ENCODE results near the gene ITLN2.
"Not testable (repeated sequence)": the region's sequence is repeated elsewhere in the genome, so short reads cannot be mapped to it uniquely, and the experiment has no call there.

The ITLN2 gene

DNA sequence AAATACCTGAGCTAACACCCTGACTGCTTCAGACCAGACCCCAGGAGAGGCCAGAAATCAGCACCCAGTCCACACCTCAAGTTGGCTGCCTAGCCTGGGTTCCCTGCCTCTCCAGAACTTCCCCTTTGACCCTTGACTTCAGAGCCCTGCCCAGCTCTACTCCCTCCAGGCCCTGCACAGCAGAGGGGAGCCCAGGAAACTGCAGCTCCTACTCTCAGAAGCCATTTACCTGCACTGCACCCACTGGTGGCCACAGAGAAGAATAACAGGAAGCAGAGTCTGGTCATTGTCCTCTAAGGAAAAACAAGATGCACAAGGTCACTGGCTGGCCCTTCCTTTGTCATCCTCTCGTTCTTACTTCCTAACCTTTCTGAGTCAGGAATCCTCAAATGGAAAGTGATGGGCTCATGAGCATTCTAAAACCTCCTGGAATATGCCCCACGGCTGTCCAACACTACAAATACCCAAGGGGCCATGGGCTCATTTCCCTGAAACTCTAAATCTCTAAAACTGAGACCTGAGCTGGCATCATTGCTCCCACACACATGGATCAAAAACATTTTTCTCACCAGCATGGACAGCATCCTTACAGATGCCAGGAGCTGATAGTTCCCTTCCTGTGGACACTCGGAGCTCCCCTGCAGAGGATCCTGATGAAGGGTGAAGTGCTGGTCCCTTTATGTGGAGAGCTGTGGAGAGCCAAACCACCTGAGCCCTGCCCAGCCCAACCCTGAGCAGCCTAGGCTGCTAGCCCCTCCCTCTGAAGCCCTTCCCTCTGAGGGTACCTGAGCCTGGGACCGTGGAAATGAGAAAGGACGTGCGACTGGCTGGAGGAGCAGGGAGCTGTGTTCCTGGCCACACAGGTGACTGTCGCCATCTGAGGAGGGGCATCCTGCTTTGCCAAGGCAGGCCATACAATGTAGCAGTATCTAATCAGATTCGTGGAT lies at the start of gene ITLN2:
TSS of gene ITLN2 (minus strand) at position 652 of the 947 bp plus-strand sequence. CDS start at position 584, 68 bp downstream.
- peak; percentile 68 for DNase-seq (ENCODE audit: low spot score)

DNA sequence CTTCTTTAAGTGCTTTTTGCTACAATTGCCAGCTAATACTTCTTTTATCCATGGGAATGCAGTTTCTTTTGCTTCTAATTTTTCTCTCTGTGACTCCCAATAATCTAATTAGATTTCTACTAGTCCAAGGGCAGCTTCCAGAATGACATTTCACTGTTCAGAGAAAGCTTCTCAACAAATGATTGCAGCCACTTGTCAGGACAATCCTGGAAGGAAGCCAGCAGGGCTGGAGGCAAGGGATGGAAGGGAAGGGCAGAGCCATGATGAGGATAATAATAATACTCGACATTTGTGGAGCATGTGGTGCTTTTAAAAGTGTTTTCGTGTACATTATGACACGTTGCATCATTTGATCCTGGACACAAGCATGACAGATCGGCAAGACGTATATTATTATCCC lies 46.9 kb upstream of the ITLN2 start:
- DNase-seq (ENCODE audit: low spot score): no peak

- no peak for DNase-seq (ENCODE audit: low spot score)
Observed at GRCh38 chr1:161000736-161001480, 46.3 kb upstream of the ITLN2 start.

- DNase-seq (ENCODE audit: low spot score): no peak
Observed at GRCh38 chr1:160999376-160999775, 44.8 kb upstream of the ITLN2 start.

DNA sequence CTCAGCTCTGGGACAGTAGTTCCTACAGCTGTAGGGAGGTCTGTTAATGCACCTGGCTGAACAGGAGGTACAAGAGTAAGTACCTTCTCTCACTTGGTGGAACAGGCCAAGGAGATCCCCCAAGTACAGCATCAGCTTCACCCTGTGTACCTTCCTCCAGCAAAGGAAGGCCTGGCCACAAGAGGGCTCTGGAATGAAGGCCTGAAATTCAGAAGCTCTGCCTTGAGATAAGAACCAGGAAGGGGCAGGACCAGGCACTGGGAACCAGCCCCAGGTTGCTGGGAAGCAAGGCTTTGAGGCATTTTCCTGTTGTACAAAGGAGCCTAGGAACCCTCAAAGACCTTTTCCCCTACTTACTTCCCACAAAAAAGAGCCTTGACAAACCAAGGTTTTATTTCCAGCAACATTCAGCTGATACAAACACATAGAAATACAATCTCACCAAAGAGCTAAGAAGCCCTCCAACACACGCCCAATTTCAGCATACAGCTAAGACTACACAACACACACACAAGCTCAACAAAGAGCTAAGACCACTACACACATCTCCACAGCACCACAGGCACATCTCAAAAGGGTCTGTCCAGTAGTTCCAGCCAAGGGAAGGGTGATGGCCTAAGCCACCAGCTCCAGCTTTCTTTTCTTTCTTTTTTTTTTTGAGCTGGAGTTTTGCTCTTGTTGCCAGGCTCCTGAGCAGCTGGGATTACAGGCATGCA lies 42.9 kb upstream of the ITLN2 start:
- DNase-seq (ENCODE audit: low spot score): peak; percentile 38

DNA sequence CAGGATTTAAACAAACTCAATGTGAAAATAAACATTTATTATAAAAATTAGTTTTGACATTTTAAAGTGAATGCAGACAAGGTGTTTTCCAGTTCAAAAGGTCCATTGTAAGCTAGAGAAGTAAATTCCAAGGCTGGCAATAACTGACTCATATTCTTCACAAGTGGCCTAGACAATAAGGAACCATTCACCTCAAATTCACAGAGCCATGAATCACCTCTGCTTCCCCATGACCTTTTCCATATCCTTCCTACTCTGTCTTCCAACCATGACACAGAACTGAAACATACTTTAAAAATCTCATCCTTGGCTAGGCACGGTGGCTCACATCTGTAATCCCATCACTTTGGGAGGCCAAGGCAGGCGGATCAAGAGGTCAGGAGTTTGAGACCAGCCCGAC lies 41.6 kb upstream of the ITLN2 start:
- DNase-seq (ENCODE audit: low spot score): peak; percentile 32

- DNase-seq (ENCODE audit: low spot score): peak; percentile 48
Observed at GRCh38 chr1:160993544-160994193, 39.1 kb upstream of the ITLN2 start.

DNA sequence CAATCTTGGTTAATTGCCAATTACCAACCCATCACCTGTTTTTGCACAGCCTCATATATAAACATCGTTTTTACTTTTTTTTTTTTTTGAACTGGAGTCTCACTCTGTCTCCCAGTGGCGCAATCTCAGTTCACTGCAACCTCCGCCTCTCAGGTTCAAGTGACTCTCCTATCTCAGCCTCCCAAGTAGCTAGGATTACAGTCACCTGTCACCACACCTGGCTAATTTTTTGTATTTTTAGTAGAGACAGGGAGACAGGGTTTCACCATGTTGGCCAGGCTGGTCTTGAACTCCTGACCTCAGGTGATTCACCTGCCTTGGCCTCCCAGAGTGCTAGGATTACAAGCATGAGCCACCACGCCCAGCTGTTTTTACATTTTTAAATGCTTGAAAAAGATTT lies 37.4 kb upstream of the ITLN2 start:
- not testable (repeated sequence) for DNase-seq (ENCODE audit: low spot score)

DNA sequence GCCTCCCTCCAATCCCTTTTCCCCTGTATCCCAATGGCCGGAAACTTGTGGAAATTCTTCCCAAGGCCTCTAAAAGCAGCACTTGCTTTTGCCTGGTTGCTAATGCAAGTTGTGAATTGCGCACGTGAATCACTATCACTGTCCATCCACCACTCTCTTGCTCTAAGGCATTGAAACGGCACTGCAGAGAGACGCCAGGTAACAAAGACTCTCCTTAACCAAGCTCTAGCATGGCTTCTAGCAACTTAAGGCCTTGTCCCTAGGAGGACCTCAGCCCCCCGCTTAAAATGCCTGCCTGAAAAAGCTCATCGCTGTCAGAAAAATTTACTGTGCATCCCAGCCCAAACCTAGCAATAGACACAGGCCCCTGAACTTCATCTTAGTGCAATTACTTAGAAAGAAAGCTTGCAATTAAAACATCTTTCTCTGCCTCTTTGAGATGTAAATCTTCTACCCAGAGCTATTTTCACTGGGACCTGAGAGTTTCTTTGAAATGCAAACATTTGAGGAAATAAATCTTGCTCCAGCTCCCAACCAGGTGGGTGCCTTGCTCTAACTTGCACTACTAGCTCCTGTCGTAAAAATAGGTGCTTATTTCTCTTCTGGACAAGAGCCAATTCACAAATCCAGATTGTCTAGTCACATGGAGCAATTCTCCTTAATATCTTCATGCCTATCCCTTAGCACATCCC lies 32.9 kb upstream of the ITLN2 start:
- DNase-seq (ENCODE audit: low spot score): no peak

GRCh38 chr1:160985723-160986122 lies 31.1 kb upstream of the ITLN2 start:
- DNase-seq (ENCODE audit: low spot score): no peak

- DNase-seq (ENCODE audit: low spot score): no peak
Observed at GRCh38 chr1:160981584-160982411, 27.2 kb upstream of the ITLN2 start.

DNA sequence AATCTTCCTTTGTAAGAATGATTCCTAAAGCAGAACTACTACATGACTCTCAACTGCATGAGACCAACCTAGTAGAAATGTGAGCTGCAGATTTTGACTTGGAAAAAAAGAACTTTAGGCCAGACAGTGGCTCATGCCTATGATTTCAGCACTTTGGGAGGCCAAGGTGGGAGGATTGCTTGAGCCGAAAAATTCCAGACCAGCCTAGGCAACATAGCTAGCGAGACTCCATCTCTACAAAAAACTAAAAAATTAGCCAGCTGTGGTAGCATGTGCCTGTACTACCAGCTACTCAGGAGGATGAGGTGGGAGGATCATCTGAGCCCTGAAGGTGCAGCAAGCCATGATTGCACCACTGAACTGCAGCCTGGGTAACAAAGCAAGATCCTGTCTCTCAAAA lies 24.7 kb upstream of the ITLN2 start:
- DNase-seq (ENCODE audit: low spot score): no peak

DNA sequence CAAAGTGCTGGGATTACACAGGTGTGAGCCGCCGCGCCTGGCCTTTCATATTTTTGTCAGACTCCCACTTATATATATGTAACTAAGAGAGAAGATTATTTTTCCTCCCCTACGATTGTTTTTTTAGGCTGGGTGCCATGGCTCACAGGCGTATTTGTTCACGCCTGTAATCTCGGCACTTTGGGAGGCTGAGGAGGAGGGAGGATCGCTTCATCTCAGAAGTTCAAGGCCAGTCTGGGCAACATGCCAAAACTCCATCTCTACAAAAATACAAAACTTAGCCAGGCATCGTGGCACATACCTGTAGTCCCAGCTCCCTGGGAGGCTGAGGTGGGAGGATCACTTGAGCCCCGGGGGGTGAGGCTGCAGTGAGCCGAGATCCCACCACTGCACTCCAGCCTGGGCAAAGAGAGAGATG lies 23.9 kb upstream of the ITLN2 start:
- DNase-seq (ENCODE audit: low spot score): no peak

DNA sequence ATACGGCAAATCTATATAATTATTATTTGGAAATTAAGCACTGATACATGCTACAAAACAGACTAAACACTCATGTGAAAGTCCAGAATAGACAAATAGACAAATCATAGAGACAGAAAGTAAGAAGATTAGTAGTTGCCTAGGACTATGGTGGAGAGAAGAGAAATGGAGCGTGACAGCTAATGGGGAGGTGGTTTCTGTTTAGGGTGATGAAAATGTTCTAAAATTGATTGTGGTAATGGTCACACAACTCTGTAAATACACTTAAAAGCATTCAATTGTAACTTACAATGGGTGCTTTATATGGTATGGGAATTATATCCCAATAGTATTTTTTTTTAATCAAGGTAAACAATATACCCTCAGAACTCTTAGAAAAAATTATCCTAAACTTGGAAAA lies 20.4 kb upstream of the ITLN2 start:
- no peak for DNase-seq (ENCODE audit: low spot score)

- DNase-seq (ENCODE audit: low spot score): no peak
Observed at GRCh38 chr1:160973491-160973890, 18.9 kb upstream of the ITLN2 start.

DNA sequence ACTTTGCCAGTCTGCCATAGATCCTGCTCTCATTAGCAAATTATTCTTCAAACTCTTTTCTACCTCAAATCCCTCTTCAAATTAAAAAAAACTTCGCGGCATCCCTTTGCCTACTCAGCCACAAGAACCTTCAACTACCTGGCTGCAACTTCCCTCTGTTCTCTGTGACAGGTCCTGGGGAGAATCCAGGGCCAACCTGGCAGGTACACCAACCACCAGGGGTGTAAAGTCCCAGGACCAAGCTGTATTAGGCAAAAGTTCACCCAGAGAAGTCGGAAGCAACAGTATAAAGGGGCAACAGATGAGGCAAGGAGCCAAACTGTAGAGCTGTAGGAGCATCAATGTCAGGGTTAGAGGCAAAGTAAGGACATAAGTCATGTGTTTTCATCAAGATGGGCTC lies 18.3 kb upstream of the ITLN2 start:
- DNase-seq (ENCODE audit: low spot score): no peak

- DNase-seq (ENCODE audit: low spot score): peak; percentile 66
Observed at GRCh38 chr1:160971618-160972056, 17.0 kb upstream of the ITLN2 start.

GRCh38 chr1:160963521-160963920 lies 8.9 kb upstream of the ITLN2 start:
- DNase-seq (ENCODE audit: low spot score): no peak

DNA sequence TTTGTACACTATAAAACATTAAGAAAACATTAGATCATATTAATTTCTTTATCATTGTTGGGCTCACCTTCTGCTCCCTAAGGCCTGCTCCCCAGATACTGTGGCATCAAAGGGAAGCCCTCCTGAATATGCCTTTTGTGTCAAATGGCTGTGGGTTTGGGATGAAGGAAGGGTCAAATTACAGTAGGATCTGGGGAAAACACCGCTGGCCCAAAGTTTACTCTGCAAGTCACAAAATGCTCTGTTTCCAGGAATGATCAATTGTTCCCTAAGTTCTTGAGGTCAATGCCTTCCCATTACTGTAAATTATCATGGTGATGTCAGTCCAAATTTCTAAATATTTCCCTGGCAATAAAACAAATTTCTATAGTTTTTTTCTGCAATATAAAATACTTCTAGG lies 6.8 kb upstream of the ITLN2 start:
- peak; percentile 6 for DNase-seq (ENCODE audit: low spot score)

DNA sequence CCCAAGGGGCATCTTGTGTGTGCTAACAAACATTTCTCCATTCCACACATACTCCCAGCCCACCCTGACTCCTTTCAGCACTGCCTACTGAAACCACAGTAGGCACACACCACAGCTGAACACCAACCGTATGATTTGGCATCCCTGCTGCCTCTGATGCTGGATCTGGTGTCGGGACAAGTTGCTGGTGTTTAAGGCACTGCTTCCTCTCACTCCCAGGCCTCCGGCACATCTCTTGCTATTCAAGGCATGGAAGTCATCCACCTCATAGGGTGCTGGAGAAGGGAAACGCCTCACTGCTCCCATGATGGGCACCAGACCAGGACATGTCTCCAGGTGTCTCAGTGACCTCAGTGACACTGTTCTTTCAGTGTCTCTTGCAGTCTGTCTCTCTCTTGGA lies 2.4 kb upstream of the ITLN2 start:
- no peak for DNase-seq (ENCODE audit: low spot score)
